Astrocyte of the cerebellum (primary cell): ENCODE measurements around the gene KLF13.
A peak's percentile ranks its signal among the peaks of the same experiment; 100 is the strongest.

Experiments used
- DNase-seq: peaks from one replicate; pipeline ENCODE4 v3.0.0-alpha.2; 2011; ENCODE audit warnings: low read depth
- H3K4me3 ChIP-seq: 2 replicates; pipeline ENCODE4 v1.5.1; 2011; ENCODE audit warnings: mild to moderate bottlenecking, low read depth, low read length, moderate library complexity
- CTCF ChIP-seq: IDR thresholded peaks from 2 replicates; pipeline ENCODE4 v1.5.1; 2012; ENCODE audit warnings: low read length, low read depth, moderate library complexity, mild to moderate bottlenecking; ENCODE audit errors: missing control alignments
- in situ Hi-C: cut with HindIII; loops from 2 replicates; pipeline ENCODE4 v1.10.0; 2017; ENCODE audit warnings: low sequenced_read_pairs

KLF13 gene

DNA sequence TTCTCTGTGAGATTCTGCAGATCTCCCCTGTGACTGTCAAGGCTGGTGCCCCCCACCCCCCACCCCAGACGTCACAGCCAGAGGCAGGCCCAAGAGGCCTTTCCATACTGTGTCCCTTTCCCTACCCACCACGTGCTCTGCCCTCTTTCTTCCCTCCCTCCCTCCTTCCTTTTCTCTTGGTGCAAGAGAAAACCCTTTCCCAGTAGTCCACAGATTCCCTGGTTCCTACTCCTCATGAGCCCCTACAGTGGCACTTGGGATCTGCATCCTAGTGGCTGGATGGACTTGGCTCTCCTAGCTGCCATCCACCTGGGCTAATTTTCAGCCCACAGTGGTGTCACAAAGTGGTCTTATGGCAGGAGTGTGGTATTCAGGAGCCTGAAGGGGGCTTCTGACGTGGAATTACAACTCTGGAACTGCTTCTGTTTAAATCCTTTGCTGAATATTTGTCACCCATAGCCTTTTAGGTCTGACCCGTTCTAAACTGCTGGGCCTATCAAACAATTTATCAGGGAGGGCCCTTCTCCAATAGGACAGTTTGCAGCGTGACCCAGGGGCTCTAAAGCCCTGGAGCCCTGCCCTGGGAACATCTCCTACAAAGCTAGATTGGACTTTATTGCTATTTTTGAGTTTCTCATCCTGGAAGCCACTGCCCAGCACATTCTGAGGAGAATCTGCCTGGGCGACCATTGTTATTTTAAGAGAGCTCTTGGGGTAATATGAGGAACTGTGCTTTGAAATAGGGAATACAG lies 35.3 kb downstream of the KLF13 start:
- H3K4me3 ChIP-seq: no peak overlapping the region
- in situ Hi-C loops: no loop called here
- no peak for TF ChIP-seq CTCF
- no peak for DNase-seq

- no peak for TF ChIP-seq CTCF
- no peak for DNase-seq
- no peak overlapping the region for H3K4me3 ChIP-seq
- in situ Hi-C loops: no loop called here
Observed at GRCh38 chr15:31362886-31363285, 36.3 kb downstream of the KLF13 start.

DNA sequence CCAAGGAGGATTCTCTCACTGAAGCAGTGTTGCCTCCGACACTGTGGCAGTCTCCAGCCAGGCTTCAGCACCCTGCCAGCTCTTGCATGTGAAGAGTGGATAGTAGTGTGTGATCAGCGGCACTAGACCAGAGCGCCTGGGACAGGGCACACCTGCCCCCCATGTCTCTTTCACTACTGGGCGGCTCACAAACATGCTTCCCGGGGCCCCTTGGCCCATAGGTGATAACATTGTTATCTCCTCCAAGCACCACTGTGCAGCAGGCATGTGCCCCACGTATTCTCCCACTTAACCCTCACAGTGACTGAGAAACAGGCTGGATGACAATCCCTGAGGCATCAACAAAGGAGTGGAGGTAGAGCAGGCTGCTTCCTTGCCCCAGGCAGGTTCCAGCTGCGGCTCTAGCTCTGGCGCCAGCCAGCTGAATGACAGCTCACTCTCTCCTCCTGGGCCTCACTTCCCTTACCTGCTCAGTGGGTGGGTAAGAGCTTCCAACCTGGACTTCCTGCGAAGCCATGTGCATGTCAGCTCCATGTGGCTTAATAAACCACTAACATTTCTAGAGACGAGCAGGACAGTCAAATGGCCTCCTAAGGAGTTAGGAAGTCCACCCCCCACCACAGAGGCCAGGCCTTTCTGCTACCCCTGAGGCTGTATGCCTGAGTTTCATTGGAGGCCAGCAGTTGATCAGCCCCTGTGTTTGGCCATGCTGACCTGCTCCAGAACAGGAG lies 37.8 kb downstream of the KLF13 start:
- no peak for TF ChIP-seq CTCF
- no peak for DNase-seq
- in situ Hi-C loops: loop anchor here (5.0 kb wide), 1 partner anchor 63 kb away; no protein-coding TSS in a partner anchor
- H3K4me3 ChIP-seq: no peak overlapping the region

GRCh38 chr15:31365032-31365654 lies 38.5 kb downstream of the KLF13 start:
- no peak for TF ChIP-seq CTCF
- no peak overlapping the region for H3K4me3 ChIP-seq
- in situ Hi-C loops: loop anchor here (5.0 kb wide), 1 partner anchor 62 kb away; no protein-coding TSS in a partner anchor
- no peak for DNase-seq

- H3K4me3 ChIP-seq: no peak overlapping the region
- peak; percentile 28 for TF ChIP-seq CTCF
- peak; percentile 31 for DNase-seq
- in situ Hi-C loops: loop anchor here (5.0 kb wide), 1 partner anchor 62 kb away; no protein-coding TSS in a partner anchor
Observed at GRCh38 chr15:31365655-31366127, 39.1 kb downstream of the KLF13 start.

- no peak for TF ChIP-seq CTCF
- no peak for DNase-seq
- in situ Hi-C loops: loop anchor here (5.0 kb wide), 1 partner anchor 61 kb away; no protein-coding TSS in a partner anchor
- no peak overlapping the region for H3K4me3 ChIP-seq
Observed at GRCh38 chr15:31366169-31366734, 39.6 kb downstream of the KLF13 start.
